GM12873 (cell line): ENCODE data around the gene SIK2.

Experiments
- TF ChIP-seq, protein P1 (sequence below): IDR thresholded peaks from 2 replicates; pipeline ENCODE4 v1.5.1; 2012; ENCODE audit warnings: low read depth, mild to moderate bottlenecking, moderate library complexity, low read length, control low read depth; ENCODE audit not compliant: insufficient read depth; ENCODE audit errors: missing control alignments

SIK2 gene

DNA sequence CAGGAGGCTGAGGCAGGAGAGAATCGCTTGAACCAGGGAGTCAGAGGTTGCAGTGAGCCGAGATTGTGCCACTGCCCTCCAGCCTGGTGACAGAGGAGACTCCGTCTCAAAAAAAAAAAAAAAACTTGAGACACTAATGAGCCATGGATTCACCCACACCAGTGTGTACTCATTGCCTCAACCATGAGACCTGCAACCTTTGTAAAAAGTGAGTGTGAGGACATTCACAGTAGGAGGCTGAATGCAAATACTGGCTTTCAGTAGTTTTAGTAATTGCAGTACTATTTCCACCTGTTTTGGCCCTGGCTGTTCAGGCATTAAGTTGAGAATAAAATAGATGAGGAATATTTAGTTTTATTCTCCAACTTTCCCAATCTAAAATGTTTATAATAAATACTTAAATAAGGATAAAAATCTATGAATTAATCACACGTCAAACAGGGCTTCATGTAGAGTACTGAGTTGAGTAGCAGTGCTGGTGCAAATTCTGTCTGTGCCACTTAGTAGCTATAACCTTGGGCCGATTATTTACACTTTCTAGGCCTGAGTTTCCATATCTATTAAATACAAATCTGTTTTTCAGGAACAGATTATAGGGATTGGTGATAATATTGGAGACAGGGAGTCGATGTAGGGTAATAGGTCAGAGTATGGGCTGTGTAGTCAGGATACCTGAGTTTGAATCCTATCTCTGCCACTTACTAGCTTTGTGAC is 91.1 kb downstream of the SIK2 start:
- TF ChIP-seq, protein P1, sequence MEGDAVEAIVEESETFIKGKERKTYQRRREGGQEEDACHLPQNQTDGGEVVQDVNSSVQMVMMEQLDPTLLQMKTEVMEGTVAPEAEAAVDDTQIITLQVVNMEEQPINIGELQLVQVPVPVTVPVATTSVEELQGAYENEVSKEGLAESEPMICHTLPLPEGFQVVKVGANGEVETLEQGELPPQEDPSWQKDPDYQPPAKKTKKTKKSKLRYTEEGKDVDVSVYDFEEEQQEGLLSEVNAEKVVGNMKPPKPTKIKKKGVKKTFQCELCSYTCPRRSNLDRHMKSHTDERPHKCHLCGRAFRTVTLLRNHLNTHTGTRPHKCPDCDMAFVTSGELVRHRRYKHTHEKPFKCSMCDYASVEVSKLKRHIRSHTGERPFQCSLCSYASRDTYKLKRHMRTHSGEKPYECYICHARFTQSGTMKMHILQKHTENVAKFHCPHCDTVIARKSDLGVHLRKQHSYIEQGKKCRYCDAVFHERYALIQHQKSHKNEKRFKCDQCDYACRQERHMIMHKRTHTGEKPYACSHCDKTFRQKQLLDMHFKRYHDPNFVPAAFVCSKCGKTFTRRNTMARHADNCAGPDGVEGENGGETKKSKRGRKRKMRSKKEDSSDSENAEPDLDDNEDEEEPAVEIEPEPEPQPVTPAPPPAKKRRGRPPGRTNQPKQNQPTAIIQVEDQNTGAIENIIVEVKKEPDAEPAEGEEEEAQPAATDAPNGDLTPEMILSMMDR: no peak

DNA sequence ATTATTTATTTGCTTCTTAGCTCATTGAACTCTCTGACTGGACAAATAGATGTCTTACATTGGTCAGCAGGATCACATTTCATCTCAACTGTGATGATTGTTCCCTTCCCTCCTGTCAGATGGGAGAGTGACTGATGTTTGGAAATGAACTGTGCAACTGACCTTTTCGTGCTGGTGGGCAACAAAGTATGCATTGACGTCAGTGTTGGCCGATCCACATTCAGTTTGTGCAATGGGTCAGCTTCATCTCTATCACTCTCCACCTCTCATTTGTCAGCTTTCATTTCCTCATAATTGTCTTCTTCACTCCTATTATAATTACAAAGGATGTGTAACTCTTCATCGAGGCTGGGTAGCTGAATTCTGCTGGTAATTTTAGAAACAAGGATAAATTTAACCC is 92.6 kb downstream of the SIK2 start:
- TF ChIP-seq, protein P1: no peak

DNA sequence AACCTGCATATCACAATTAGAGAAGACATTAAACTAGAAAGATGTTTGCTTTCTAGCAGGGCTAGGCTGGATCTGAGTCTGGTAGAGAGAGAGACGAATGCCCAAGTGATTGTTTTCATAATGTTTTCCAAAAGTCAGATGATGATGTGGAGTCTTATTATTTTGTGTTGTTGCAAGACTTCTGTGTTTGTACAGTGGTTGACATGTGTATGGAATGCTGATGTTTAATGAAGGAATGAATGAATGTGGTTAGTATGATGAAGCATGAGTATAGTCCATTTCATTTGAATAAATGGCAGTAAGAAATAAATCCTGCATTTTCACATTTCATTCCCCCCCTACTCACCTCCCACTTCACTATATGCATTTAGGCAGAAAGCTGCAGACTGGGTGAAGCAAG is 94.3 kb downstream of the SIK2 start:
- TF ChIP-seq, protein P1: no peak

DNA sequence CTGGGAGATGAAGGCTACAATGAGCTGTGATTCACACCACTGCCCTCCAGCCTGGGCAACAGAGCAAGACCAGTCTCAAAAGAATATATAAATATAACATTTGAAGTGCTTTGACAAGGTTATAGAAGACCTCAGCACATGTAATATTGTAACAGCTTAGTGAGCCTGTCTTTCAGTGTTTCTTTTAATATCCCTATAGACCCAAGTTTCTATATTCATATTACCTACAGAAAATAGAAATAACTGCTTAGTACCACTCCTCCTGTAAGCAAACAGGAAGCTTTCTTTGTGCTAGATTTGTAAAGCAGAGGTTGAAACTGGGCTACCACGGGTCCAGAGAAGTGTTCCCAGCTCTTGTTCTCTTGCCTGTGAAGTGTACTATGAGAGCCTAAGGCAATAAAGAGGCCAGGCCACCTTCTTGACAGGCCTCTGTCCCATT is 95.7 kb downstream of the SIK2 start:
- TF ChIP-seq, protein P1: no peak

DNA sequence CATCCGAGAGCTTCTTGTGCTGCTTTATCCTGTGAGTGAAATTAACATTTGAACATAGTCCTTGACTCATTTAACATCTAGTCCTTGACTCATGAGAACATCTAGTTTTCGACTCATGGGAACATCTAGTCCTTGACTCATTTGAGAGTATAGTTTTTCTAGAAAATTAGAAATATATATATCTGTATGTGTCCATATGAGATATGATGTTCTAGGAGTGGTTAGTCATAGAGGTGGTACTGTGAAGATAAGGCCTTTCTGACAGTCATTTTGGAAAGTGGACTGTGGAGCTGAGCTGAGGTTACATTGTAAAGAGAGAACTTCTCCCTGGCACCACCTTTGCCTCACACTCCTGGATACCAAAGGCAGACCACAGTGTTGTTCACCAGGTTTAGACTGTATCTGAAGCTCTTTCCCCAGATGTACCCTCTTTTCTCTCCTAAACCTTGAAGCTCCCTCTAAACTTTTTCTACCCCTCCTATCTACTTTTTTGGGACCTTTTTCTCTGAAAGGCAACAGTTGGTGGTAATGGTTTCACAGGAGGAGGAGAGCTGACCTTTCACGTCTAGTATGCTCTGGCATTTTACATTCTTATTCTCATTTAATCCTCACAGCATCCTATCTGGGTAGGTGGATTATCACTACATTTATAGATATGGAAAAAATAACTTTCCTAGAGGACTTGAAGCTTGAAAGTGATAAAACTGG is 96.8 kb downstream of the SIK2 start:
- TF ChIP-seq, protein P1: no peak

DNA sequence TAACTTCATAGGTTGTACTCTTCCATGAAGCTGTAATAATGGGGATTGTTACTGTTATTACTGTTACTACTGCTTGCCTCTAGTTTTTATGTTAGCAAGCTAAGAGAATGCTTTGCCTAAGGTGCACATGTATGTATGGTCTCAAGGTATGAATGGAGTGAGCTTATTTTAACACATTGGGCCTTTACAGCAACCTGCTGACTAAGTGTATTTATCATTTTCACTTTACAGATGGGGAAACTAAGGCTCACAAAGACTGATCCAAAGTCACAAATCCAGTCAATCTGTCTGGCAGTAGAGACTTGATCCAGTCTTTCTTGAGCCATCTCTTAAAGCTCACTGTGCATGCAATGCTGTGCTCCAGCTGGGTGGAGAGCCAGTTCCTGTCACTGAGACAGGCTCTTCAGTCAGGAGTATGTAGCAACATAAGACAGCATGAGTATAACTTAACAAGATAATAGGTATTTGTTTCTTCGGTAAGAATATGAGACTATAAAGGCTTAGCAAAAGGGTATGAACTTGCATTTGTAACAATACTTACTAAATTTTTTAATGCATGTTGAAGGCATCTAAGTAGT is 97.4 kb downstream of the SIK2 start:
- TF ChIP-seq, protein P1: no peak

DNA sequence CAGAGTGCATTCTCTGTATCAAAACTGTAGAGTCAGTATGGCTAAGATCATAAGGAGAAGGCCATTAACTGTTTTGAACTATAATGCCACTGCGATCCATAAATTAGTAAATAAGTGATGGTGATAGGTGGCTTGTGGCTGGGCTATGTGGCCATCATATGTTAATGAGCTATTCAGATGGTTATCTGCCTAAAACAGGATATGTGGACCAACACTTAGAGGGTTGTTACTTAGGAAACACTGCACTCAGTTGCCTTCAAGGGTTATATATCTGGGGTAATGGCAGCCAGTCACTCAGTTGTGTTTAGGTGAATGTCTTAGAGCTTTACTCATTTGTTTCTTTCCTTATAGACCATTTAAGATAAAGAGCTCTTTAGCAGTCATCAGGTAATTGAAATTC is 97.9 kb downstream of the SIK2 start:
- TF ChIP-seq, protein P1: no peak
